Common myeloid progenitor, CD34-positive (primary cell): Measurements from ENCODE around the gene DCTN4.

ENCODE experiments used
- CTCF ChIA-PET: fragments of 350-600 bp; sonication (Branson Sonifier 250); formaldehyde crosslinking; loops from one replicate; lab custom pipeline; 2021; ENCODE audit warnings: antibody characterized with exemption; lab: Charles Lee
- POLR2A ChIA-PET: fragments of 350-600 bp; sonication (Branson Sonifier 250); formaldehyde crosslinking; loops from one replicate; lab custom pipeline; 2021; ENCODE audit warnings: antibody characterized with exemption; lab: Charles Lee
- DNase-seq, 3 donors: peaks; one replicate each; pipeline versions ENCODE4 v3.0.0 to v3.0.0-alpha.2; 2013
- H3K27ac ChIP-seq, 2 experiments: 1 replicate in 1 of 2; 2 replicates in 1 of 2; pipeline ENCODE4 v1.7.0; 2013; ENCODE audit warnings: inconsistent platforms in 2 of 2, low read length in 2 of 2, mild to moderate bottlenecking in 2 of 2, low read depth in 1 of 2, moderate library complexity in 1 of 2; ENCODE audit not compliant: severe bottlenecking in 2 of 2, insufficient read depth in 1 of 2, poor library complexity in 1 of 2
- H3K27me3 ChIP-seq, 5 experiments: replicated peaks in 2 of 5; 1 replicate in 3 of 5; 2 replicates in 2 of 5; pipeline versions ENCODE4 v1.6.1 to v1.7.0; 2013; ENCODE audit warnings: low read length in 4 of 5, mild to moderate bottlenecking in 2 of 5, moderate library complexity in 2 of 5, inconsistent platforms in 1 of 5; ENCODE audit not compliant: insufficient read depth in 5 of 5, control insufficient read depth in 4 of 5
- H3K36me3 ChIP-seq, 4 experiments: 1 replicate in 2 of 4; 2 replicates in 2 of 4; pipeline versions ENCODE4 v1.6.1 to v1.7.0; 2013; ENCODE audit warnings: low read length in 3 of 4, control low read depth in 1 of 4, mild to moderate bottlenecking in 1 of 4; ENCODE audit not compliant: control insufficient read depth in 4 of 4, insufficient read depth in 4 of 4
- H3K4me1 ChIP-seq, 4 experiments: 1 replicate in 3 of 4; 2 replicates in 1 of 4; pipeline versions ENCODE4 v1.6.1 to v1.7.1; 2013; ENCODE audit warnings: low read length in 3 of 4, mild to moderate bottlenecking in 3 of 4, control low read depth in 1 of 4, inconsistent platforms in 1 of 4, moderate library complexity in 1 of 4; ENCODE audit not compliant: control insufficient read depth in 4 of 4, insufficient read depth in 4 of 4; ENCODE audit errors: control extremely low read depth in 1 of 4
- H3K4me3 ChIP-seq, 7 experiments: 1 replicate in 4 of 7; 2 replicates in 3 of 7; pipeline versions ENCODE4 v1.5.1 to v1.7.0; 2013; ENCODE audit warnings: mild to moderate bottlenecking in 7 of 7, low read length in 6 of 7, moderate library complexity in 6 of 7, inconsistent platforms in 2 of 7, low read depth in 2 of 7, control low read depth in 1 of 7; ENCODE audit not compliant: insufficient read depth in 4 of 7, control insufficient read depth in 1 of 7; ENCODE audit errors: extremely low read depth in 1 of 7
- H3K9me3 ChIP-seq, 5 experiments: 1 replicate in 4 of 5; 2 replicates in 1 of 5; pipeline versions ENCODE4 v1.6.1 to v1.7.1; 2013; ENCODE audit warnings: low read length in 4 of 5, mild to moderate bottlenecking in 2 of 5, inconsistent platforms in 1 of 5, low read depth in 1 of 5, moderate library complexity in 1 of 5; ENCODE audit not compliant: control insufficient read depth in 4 of 5, insufficient read depth in 2 of 5; ENCODE audit errors: control extremely low read depth in 1 of 5
- WGBS: methylation state at CpG from one replicate; pipeline ENCODE4 v1.1.5; 2013; ENCODE audit not compliant: insufficient coverage; 5-methylcytosine and 5-hydroxymethylcytosine counted together

DCTN4 gene

GRCh38 chr5:150771034-150771795 lies 12.4 kb upstream of the DCTN4 start:
- WGBS = no CpG with 5 or more reads among the region's 1 CpG
- Histone ChIP-seq H3K27me3 (no peaks in the 10 kb centered on the region), H3K36me3 (no peaks in the 10 kb centered on the region), H3K27ac (peak overlapping the region in 1 of 2 experiments; percentile 63), H3K9me3 (no peaks in the 10 kb centered on the region), H3K4me3 (peak overlapping the region in 1 of 7 experiments; percentile 14), H3K4me1 (peaks cover 17 to 50% (median 41%) of the 10 kb centered on the region in 4 experiments)
- ChIA-PET POLR2A (no interaction called here), CTCF (interaction anchor here (15.6 kb wide), 1 partner anchor 7 kb away, joined by 293 read pairs; the partner anchor contains the start of gene SMIM3)
- peak in 1 of 3 donors; percentile 61 for DNase-seq

GRCh38 chr5:150766251-150766650 lies 7.4 kb upstream of the DCTN4 start:
- CTCF ChIA-PET = interaction anchor here (3.9 to 15.6 kb wide), 2 partner anchors 12 to 81 kb away, joined by 21 to 293 read pairs; partner anchors contain the start of genes IRGM and SMIM3
- 0% methylated on average over 2 of the region's 2 CpGs for WGBS
- H3K4me1 ChIP-seq = peaks cover 49 to 77% (median 68%) of the 10 kb centered on the region in 4 experiments

DNA sequence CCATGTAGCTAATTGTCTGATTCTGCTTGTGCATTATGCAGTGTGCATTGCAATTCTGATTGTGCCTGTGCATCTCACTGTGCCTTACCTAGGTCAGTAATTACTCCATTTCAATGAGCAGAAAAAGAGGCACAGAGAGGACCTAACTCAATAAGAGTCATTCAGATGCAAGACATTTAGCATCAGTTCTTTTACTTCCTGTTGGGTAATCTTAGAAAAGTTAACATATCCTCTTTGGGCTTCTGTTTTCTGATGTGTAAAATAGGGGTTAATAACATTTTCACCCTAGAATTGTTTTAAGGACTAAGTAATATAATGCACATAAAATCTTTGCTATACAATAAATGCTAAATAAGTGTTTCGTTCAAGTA lies 7.0 kb upstream of the DCTN4 start:
- POLR2A ChIA-PET = interaction anchor here (1.5 kb wide), 1 partner anchor 16 kb away, joined by 4 read pairs; no protein-coding TSS in a partner anchor
- Histone ChIP-seq H3K4me1 (peaks cover 54 to 80% (median 70%) of the 10 kb centered on the region in 4 experiments), H3K27ac (no peak overlapping the region), H3K36me3 (no peaks in the 10 kb centered on the region), H3K4me3 (no peak overlapping the region), H3K27me3 (no peaks in the 10 kb centered on the region), H3K9me3 (no peaks in the 10 kb centered on the region)
- WGBS = no CpG with 5 or more reads among the region's 1 CpG
- CTCF ChIA-PET = interaction anchor here (1.6 to 15.6 kb wide), 3 partner anchors 13 to 81 kb away, joined by 6 to 293 read pairs (median 21); partner anchors contain the start of genes IRGM and SMIM3
- peak in 1 of 3 donors; percentile 61 for DNase-seq

More at GRCh38 chr5:150766251-150766650, 7.4 kb upstream of the DCTN4 start:
- Histone ChIP-seq H3K9me3 (no peaks in the 10 kb centered on the region), H3K27me3 (no peaks in the 10 kb centered on the region), H3K27ac (peak overlapping the region in 1 of 2 experiments; percentile 30), H3K4me3 (peak overlapping the region in 1 of 7 experiments; percentile 51), H3K36me3 (no peaks in the 10 kb centered on the region)
- DNase-seq = peak in 2 of 3 donors; percentile 79 to 89
- POLR2A ChIA-PET = interaction anchor here (1.5 kb wide), 1 partner anchor 15 kb away, joined by 4 read pairs; no protein-coding TSS in a partner anchor

- WGBS = 0% methylated on average over 1 of the region's 2 CpGs
- DNase-seq = peak in 2 of 3 donors; percentile 71 to 83
- ChIA-PET CTCF (interaction anchor here (0.8 to 15.6 kb wide), 7 partner anchors 13 to 82 kb away, joined by 3 to 293 read pairs (median 6); partner anchors contain the start of genes IRGM, RBM22 and SMIM3), POLR2A (interaction anchor here (0.7 to 2.8 kb wide), 7 partner anchors 9 to 85 kb away, joined by 3 to 25 read pairs (median 8); partner anchors contain the start of genes RBM22 and SMIM3)
- Histone ChIP-seq H3K27ac (peak overlapping the region; percentile 80 to 88), H3K36me3 (no peaks in the 10 kb centered on the region), H3K4me3 (peak overlapping the region in 2 of 7 experiments; percentile 30 to 41), H3K9me3 (no peaks in the 10 kb centered on the region), H3K27me3 (no peaks in the 10 kb centered on the region), H3K4me1 (peaks cover 58 to 80% (median 70%) of the 10 kb centered on the region in 4 experiments)
These were observed 6.4 kb upstream of the DCTN4 start for GRCh38 chr5:150765011-150765798.

GRCh38 chr5:150764530-150764929 lies 5.7 kb upstream of the DCTN4 start:
- WGBS = 0% methylated on average over 1 of the region's 2 CpGs
- POLR2A ChIA-PET = interaction anchor here (0.7 to 2.8 kb wide), 8 partner anchors 10 to 391 kb away, joined by 3 to 25 read pairs (median 6); partner anchors contain the start of genes RBM22 and SMIM3
- Histone ChIP-seq H3K36me3 (no peaks in the 10 kb centered on the region), H3K4me1 (peaks cover 59 to 83% (median 70%) of the 10 kb centered on the region in 4 experiments), H3K9me3 (no peaks in the 10 kb centered on the region), H3K27ac (peak overlapping the region; percentile 80 to 88), H3K27me3 (no peaks in the 10 kb centered on the region), H3K4me3 (peak overlapping the region in 4 of 7 experiments; percentile 7 to 41 (median 16))
- DNase-seq = peak; percentile 90 to 98 (median 98)
- CTCF ChIA-PET = interaction anchor here (0.8 to 15.6 kb wide), 12 partner anchors 14 to 83 kb away, joined by 3 to 293 read pairs (median 4); partner anchors contain the start of genes IRGM, RBM22 and SMIM3

GRCh38 chr5:150763023-150763769 lies 4.4 kb upstream of the DCTN4 start:
- DNase-seq = peak; percentile 89 to 96 (median 96)
- peak overlapping the region; percentile 80 to 88 for H3K27ac ChIP-seq
- H3K27me3 ChIP-seq = no peaks in the 10 kb centered on the region
- ChIA-PET POLR2A (interaction anchor here (2.1 to 2.8 kb wide), 3 partner anchors 16 to 21 kb away, joined by 9 to 25 read pairs (median 14); partner anchors contain the start of gene SMIM3), CTCF (interaction anchor here (0.9 to 15.6 kb wide), 13 partner anchors 13 to 196 kb away, joined by 3 to 293 read pairs (median 4); partner anchors contain the start of genes IRGM, RBM22 and SMIM3)
- H3K4me1 ChIP-seq = peaks cover 62 to 89% (median 77%) of the 10 kb centered on the region in 4 experiments
- peak overlapping the region in 3 of 7 experiments; percentile 19 to 41 (median 37) for H3K4me3 ChIP-seq
- WGBS = 40% methylated on average over 5 of the region's 7 CpGs
- H3K9me3 ChIP-seq = no peaks in the 10 kb centered on the region
- H3K36me3 ChIP-seq = no peaks in the 10 kb centered on the region
